Prostate gland (tissue), 2 donors: ENCODE results near the gene ZW10.

Experiments used
- POLR2A ChIP-seq: fragments of 450-650 bp; IDR thresholded peaks from one replicate; pipeline ENCODE4 v1.6.1; 2016; ENCODE audit warnings: antibody characterized with exemption, mild to moderate bottlenecking
- TF ChIP-seq, protein P1 (sequence below), 4 experiments: fragments of 200-600 bp in 2 of 4; fragments of 450-650 bp in 2 of 4; sonication (generic) in 2 of 4; IDR thresholded peaks; 1 replicate in 3 of 4; 2 replicates in 1 of 4; pipeline ENCODE4 v1.5.1; 2016 to 2019; ENCODE audit warnings: antibody characterized with exemption in 4 of 4, mild to moderate bottlenecking in 2 of 4, moderate library complexity in 2 of 4

DNA sequence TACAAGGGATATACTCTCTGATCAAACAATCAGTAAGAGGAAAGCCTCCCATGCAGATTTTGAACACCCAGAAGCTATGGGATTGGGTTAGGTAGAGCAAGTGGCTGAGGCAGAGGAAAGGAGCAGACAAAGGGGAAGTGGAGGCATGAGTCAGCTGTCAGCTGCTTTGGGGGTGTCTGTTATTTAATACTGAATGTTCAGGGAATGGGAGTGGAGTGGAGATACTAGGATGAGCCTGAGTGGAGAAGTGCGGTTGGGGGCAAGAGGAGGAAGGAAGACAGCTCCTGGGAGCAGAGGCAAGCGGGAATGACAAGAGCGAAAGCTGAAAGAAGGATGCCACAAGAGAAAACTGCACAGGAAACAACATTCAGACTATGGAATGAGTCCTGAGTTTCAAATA, 44.7 kb downstream of the ZW10 start:
- TF ChIP-seq, protein P1, sequence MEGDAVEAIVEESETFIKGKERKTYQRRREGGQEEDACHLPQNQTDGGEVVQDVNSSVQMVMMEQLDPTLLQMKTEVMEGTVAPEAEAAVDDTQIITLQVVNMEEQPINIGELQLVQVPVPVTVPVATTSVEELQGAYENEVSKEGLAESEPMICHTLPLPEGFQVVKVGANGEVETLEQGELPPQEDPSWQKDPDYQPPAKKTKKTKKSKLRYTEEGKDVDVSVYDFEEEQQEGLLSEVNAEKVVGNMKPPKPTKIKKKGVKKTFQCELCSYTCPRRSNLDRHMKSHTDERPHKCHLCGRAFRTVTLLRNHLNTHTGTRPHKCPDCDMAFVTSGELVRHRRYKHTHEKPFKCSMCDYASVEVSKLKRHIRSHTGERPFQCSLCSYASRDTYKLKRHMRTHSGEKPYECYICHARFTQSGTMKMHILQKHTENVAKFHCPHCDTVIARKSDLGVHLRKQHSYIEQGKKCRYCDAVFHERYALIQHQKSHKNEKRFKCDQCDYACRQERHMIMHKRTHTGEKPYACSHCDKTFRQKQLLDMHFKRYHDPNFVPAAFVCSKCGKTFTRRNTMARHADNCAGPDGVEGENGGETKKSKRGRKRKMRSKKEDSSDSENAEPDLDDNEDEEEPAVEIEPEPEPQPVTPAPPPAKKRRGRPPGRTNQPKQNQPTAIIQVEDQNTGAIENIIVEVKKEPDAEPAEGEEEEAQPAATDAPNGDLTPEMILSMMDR (IDR thresholded peaks at IDR 0.05): no peak
- TF ChIP-seq POLR2A: no peak
